ENCODE results near the gene PODXL2. TPM values are rescaled to one million over a fixed set of nuclear protein-coding genes. Genes with fewer than 3 reads are reported as not detected.

The PODXL2 gene
- total RNA-seq, 3 donors from 2014 or later = 5.4 to 18.5 (median 16.2) TPM

- Histone ChIP-seq H3K9me3 (no peaks in the 10 kb centered on the region), H3K4me1 (ENCODE audit: low read depth) (no peaks in the 10 kb centered on the region), H3K4me3 (no peak overlapping the region), H3K36me3 (ENCODE audit: low read depth) (no peaks in the 10 kb centered on the region)
- no peak for TF ChIP-seq CTCF (IDR thresholded peaks at IDR 0.05)
- intact Hi-C loops (cut with DNase I, micrococcal nuclease) = no loop called here
- DNase-seq (no peak), ATAC-seq (no peak)
Measured at GRCh38 chr3:127613406-127613805, 15.6 kb upstream of the PODXL2 start.

DNA sequence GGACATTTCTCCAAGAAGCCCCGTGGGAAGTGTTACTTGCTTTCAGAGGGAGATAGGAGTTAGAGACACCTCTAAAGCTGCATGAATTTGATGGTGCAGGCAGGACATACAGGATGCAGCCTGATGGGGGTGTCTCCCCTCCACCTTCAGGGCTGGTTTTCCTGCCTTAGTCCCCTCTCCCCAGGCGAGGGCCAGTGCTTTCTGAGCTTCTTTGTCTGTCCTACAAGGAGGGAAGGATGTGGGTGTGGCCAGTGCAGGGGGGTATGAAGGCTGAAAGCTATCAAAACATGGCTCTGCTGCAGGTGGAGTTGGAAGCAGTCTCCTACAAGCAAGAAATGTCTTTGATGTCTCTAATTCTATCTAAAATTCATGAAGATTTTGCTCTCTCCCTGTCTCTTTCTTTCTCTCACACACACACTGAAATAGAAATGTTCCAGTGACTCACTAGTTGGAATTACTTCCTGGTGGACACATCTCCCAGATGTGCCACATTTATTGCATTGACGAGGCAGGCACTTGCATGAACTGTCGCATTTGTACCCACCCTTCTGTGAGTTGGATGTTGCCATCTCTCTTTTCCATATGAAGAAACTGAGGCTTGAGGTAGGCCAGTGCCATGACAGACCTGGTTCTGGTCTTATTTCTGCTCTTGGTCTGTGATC is 13.9 kb upstream of the PODXL2 start:
- no peak overlapping the region for H3K4me3 ChIP-seq
- no peaks in the 10 kb centered on the region for H3K9me3 ChIP-seq
- ATAC-seq = peak; percentile 77

DNA sequence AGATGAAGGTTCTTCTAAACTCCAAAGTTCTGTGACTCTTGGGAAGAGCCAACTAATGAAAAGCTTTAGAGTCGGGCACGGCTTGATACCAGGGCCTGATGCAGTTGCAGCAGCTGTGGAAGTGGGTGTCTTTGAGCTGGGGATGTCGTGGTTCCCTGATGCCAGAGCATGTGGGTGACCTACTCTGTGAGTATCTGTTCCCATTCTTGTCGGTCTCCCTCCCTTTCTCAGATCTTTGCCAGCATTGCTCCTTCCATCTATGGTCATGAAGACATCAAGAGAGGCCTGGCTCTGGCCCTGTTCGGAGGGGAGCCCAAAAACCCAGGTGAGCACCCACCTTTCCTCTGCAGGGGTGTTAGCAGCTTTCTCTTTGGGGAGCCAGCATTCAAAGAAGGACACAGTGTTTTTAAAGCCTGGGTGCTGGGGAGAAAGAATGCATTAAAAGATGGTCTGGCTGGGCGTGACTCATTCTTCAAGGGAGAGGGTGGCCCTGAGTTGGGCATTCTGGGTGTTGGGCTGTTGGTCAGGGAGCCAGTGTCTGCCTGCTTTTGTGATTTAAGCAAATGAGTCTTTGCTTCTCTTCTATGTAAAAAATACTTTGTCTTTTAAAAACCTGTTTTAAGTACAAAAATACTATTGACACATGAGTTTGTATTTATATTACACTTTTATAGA is 13.2 kb upstream of the PODXL2 start:
- no peaks in the 10 kb centered on the region for H3K9me3 ChIP-seq
- intact Hi-C loops (cut with DNase I, micrococcal nuclease) = no loop called here
- no peaks in the 10 kb centered on the region for H3K4me1 ChIP-seq (ENCODE audit: low read depth)
- ATAC-seq (no peak), DNase-seq (no peak)
- no peak for TF ChIP-seq CTCF (IDR thresholded peaks at IDR 0.05)
- H3K36me3 ChIP-seq (ENCODE audit: low read depth) = no peaks in the 10 kb centered on the region
- H3K4me3 ChIP-seq = no peak overlapping the region

More for the DNA sequence above, 13.9 kb upstream of the PODXL2 start:
- TF ChIP-seq CTCF (IDR thresholded peaks at IDR 0.05) = no peak
- Histone ChIP-seq H3K4me1 (ENCODE audit: low read depth) (no peaks in the 10 kb centered on the region), H3K36me3 (ENCODE audit: low read depth) (no peaks in the 10 kb centered on the region)
- intact Hi-C loops (cut with DNase I, micrococcal nuclease) = no loop called here
- DNase-seq = no peak

GRCh38 chr3:127616836-127617605 is 12.0 kb upstream of the PODXL2 start:
- TF ChIP-seq CTCF (IDR thresholded peaks at IDR 0.05) = no peak
- DNase-seq = no peak
- no peaks in the 10 kb centered on the region for H3K36me3 ChIP-seq (ENCODE audit: low read depth)
- no peaks in the 10 kb centered on the region for H3K9me3 ChIP-seq
- no peaks in the 10 kb centered on the region for H3K4me1 ChIP-seq (ENCODE audit: low read depth)
- H3K4me3 ChIP-seq = no peak overlapping the region
- intact Hi-C loops (cut with DNase I, micrococcal nuclease) = no loop called here
- no peak for ATAC-seq

- DNase-seq = no peak
- H3K9me3 ChIP-seq = no peaks in the 10 kb centered on the region
- ATAC-seq = no peak
- no peak overlapping the region for H3K4me3 ChIP-seq
- no peaks in the 10 kb centered on the region for H3K36me3 ChIP-seq (ENCODE audit: low read depth)
- TF ChIP-seq CTCF (IDR thresholded peaks at IDR 0.05) = no peak
- intact Hi-C loops (cut with DNase I, micrococcal nuclease) = no loop called here
- no peaks in the 10 kb centered on the region for H3K4me1 ChIP-seq (ENCODE audit: low read depth)
Measured at GRCh38 chr3:127618891-127619290, 10.1 kb upstream of the PODXL2 start.

Measured in mucosa of descending colon (tissue), 3 donors.